HL-60 (cell line): ENCODE measurements around the gene NIN.

Experiments used
- CTCF ChIP-seq: IDR thresholded peaks from one replicate; pipeline ENCODE4 v1.5.1; 2011; ENCODE audit warnings: low read length, control low read depth, inconsistent platforms; ENCODE audit not compliant: insufficient read depth
- GABPA ChIP-seq: IDR thresholded peaks from 2 replicates; pipeline ENCODE4 v1.6.1; 2012; ENCODE audit warnings: low read depth
- POLR2AphosphoS5 ChIP-seq: IDR thresholded peaks from 2 replicates; pipeline ENCODE4 v1.6.1; 2012; ENCODE audit warnings: low read depth
- TF ChIP-seq, protein P1 (sequence below): IDR thresholded peaks from 2 replicates; pipeline ENCODE4 v1.6.1; 2012; ENCODE audit warnings: low read depth; ENCODE audit not compliant: insufficient replicate concordance

DNA sequence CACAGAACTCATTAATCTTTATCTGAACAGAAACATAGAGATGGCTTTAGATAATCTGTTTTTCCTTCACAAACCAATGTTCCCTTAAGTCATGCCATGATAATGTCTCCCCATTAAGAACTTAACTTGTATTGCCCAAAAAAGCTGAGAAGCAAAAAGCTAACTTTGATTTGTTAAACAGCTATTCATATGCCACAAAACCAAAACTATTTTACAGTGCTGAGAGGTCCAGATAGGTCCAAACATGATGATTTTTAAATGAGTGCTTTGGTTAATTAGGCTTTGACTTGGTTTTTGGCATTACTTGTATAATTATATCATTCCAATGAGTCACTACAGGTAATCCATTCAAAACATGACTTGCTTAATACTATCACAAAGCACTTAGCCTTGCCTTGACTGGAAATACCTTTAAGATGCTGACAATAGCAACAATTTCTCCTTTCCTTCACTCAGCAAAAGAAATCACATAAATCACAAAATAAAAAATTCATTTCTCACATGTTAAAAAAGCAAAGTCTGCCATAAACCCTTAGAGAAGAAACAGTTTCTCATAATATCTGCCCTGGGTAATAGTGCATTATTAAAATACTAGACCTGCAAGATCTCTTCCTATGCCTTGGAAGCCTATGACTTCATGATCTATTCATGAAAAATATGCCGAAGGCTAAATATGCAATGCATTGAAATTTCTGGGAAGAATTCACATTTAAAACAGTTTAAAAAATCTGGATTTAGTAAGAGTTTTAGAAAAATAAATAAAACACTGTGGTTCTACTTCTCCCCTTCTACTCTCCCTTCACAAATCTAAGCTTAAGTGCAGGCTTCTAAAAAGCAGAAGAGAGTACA, 110.8 kb downstream of the NIN start:
- TF ChIP-seq CTCF (no peak), POLR2AphosphoS5 (no peak), GABPA (no peak)
- TF ChIP-seq, protein P1, sequence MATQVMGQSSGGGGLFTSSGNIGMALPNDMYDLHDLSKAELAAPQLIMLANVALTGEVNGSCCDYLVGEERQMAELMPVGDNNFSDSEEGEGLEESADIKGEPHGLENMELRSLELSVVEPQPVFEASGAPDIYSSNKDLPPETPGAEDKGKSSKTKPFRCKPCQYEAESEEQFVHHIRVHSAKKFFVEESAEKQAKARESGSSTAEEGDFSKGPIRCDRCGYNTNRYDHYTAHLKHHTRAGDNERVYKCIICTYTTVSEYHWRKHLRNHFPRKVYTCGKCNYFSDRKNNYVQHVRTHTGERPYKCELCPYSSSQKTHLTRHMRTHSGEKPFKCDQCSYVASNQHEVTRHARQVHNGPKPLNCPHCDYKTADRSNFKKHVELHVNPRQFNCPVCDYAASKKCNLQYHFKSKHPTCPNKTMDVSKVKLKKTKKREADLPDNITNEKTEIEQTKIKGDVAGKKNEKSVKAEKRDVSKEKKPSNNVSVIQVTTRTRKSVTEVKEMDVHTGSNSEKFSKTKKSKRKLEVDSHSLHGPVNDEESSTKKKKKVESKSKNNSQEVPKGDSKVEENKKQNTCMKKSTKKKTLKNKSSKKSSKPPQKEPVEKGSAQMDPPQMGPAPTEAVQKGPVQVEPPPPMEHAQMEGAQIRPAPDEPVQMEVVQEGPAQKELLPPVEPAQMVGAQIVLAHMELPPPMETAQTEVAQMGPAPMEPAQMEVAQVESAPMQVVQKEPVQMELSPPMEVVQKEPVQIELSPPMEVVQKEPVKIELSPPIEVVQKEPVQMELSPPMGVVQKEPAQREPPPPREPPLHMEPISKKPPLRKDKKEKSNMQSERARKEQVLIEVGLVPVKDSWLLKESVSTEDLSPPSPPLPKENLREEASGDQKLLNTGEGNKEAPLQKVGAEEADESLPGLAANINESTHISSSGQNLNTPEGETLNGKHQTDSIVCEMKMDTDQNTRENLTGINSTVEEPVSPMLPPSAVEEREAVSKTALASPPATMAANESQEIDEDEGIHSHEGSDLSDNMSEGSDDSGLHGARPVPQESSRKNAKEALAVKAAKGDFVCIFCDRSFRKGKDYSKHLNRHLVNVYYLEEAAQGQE: no peak
